K562 (cell line): ENCODE results near the gene WDR55. TPM values are rescaled to one million over a fixed set of nuclear protein-coding genes. Genes with fewer than 3 reads are reported as not detected.

Experiments
- ARID2 ChIP-seq: fragments of 450-650 bp; IDR thresholded peaks from 2 replicates; pipeline ENCODE4 v1.6.1; 2017; ENCODE audit warnings: antibody characterized with exemption, mild to moderate bottlenecking
- ELF4 ChIP-seq: fragments of 450-650 bp; formaldehyde crosslinking; IDR thresholded peaks from 2 replicates; pipeline ENCODE4 v1.4.0; 2022; ENCODE audit warnings: missing genetic modification characterization
- HNRNPLL ChIP-seq: fragments of 200-400 bp; formaldehyde crosslinking; IDR thresholded peaks from 2 replicates; pipeline ENCODE4 v1.6.1; 2017; ENCODE audit warnings: low read length, low read depth, mild to moderate bottlenecking; ENCODE audit not compliant: poor library complexity, severe bottlenecking
- JUNB ChIP-seq: fragments of 450-650 bp; formaldehyde crosslinking; conservative IDR thresholded peaks from 2 replicates; pipeline ENCODE4 v1.4.0; 2020; ENCODE audit warnings: mild to moderate bottlenecking
- NFXL1 ChIP-seq: fragments of 450-650 bp; formaldehyde crosslinking; IDR thresholded peaks from 2 replicates; pipeline ENCODE4 v1.4.0; 2021; ENCODE audit warnings: mild to moderate bottlenecking
- POLR3G ChIP-seq: IDR thresholded peaks from 2 replicates; pipeline ENCODE4 v1.6.1; 2011; ENCODE audit not compliant: insufficient read length, insufficient replicate concordance; ENCODE audit errors: extremely low read depth
- SNRNP70 ChIP-seq: fragments of 200-400 bp; formaldehyde crosslinking; optimal IDR thresholded peaks from 2 replicates; pipeline ENCODE3; 2017; ENCODE audit warnings: low read depth, low read length
- TAF7 ChIP-seq: fragments of 450-650 bp; IDR thresholded peaks from 2 replicates; pipeline ENCODE4 v1.6.1; 2016; ENCODE audit warnings: missing genetic modification characterization, missing compliant biosample characterization
- TBL1XR1 ChIP-seq, 2 experiments: IDR thresholded peaks; 2 replicates each; pipeline ENCODE4 v1.6.1; 2012; ENCODE audit warnings: improper control_type of control experiment in 2 of 2, low read length in 2 of 2, mild to moderate bottlenecking in 1 of 2
- polyA plus RNA-seq, 8 experiments: library from polyadenylated mRNA; depleted of rRNA in 4 of 8; stranded (reverse) in 5 of 8; unstranded in 3 of 8; fragments of >200 nt; fragmentation: Nextera tagmentation in 2 of 8; fragmentation: Illumina TruSeq in 1 of 8; extraction: Ambion mirVana in 2 of 8; extraction: Trizol in 1 of 8; gene quantifications; 2 replicates each; pipeline versions ENCODE4 v1.2.1 to v1.2.3, GENCODE V29; 2011 to 2014; ENCODE audit warnings: inconsistent platforms in 1 of 8, missing spikeins in 1 of 8
- total RNA-seq, 7 experiments: library from RNA; depleted of rRNA in 6 of 7; stranded (reverse); fragments of >200 nt in 6 of 7; fragmentation: Illumina TruSeq in 2 of 7; extraction: Trizol in 2 of 7; gene quantifications; 2 replicates each; pipeline versions ENCODE4 v1.2.1 to v1.2.3, GENCODE V29; 2011 to 2021; ENCODE audit warnings: low replicate concordance in 1 of 7
- TF ChIP-seq, protein P1 (sequence below), 2 experiments: fragments of 450-650 bp; IDR thresholded peaks; 2 replicates each; pipeline ENCODE4 v1.6.1; 2016; ENCODE audit warnings: mild to moderate bottlenecking in 2 of 2, borderline replicate concordance in 1 of 2, low read depth in 1 of 2, moderate library complexity in 1 of 2
- TF ChIP-seq, protein P2 (sequence below), 2 experiments: fragments of 450-650 bp in 1 of 2; sonication (generic) in 1 of 2; formaldehyde crosslinking in 1 of 2; IDR thresholded peaks in 1 of 2; conservative IDR thresholded peaks in 1 of 2; 2 replicates each; pipeline versions ENCODE4 v1.6.1 to v1.8.1; 2016 to 2023; ENCODE audit warnings: mild to moderate bottlenecking in 2 of 2, moderate library complexity in 2 of 2, inconsistent platforms in 1 of 2, missing genetic modification reagents in 1 of 2
- TF ChIP-seq, protein P3 (sequence below): IDR thresholded peaks from 2 replicates; pipeline ENCODE4 v1.6.1; 2016; ENCODE audit warnings: missing genetic modification characterization, missing compliant biosample characterization
- TF ChIP-seq, protein P4 (sequence below): fragments of 250-450 bp; sonication (Bioruptor Pico); IDR thresholded peaks from 2 replicates; pipeline ENCODE4 v1.8.0; 2022; ENCODE audit warnings: inconsistent platforms, mild to moderate bottlenecking, moderate library complexity, borderline replicate concordance

The WDR55 gene
- total and polyA plus RNA-seq, 9 of the 15 experiments (the other 6 are each of a cell fraction or from before 2014, with no cell fraction given) = 5.2 to 45.0 (median 29.3) TPM

DNA sequence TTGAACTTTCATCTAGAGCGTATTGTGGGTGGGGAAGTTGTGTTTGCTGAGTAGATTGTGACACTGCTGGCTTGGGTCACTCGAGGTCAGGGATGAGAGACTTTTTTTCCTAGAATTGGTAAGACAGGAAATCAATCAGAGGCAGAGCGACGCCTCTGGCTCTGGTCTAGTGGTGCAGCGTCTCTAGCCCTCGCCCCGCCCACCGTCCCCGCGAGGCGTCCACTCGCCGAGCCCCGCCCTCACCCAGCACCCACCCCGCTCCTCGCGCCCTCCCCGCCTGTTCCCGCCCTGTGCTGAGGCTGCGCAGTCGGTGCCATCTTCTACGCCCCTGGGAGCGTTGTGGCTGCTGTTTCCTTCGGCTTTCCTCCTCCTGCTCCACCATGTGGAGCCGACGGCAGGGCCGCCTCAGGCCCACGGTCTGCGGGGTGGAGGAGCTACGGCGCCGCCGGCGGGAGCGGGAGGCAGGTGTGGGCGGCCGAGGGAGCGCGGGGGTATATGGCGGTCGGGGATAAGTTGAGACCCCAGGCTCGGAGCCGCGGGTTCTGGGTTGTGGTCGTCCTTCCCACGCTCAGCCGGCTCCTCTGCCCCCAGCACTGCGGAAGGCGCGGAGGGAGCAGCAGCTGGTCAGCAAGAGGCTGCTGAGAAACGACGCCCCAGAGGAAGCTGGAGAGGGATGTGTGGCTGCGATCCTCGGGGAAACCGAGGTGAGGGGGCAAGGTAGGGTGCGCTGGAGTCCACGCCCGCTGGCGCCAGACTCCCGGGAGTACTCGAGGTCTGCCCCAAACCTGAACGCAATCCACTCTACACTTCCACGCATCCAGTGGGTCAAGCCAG is 25.3 kb upstream of the WDR55 start, which contains the start of gene TMCO6 (continued):
- TF ChIP-seq, protein P1, sequence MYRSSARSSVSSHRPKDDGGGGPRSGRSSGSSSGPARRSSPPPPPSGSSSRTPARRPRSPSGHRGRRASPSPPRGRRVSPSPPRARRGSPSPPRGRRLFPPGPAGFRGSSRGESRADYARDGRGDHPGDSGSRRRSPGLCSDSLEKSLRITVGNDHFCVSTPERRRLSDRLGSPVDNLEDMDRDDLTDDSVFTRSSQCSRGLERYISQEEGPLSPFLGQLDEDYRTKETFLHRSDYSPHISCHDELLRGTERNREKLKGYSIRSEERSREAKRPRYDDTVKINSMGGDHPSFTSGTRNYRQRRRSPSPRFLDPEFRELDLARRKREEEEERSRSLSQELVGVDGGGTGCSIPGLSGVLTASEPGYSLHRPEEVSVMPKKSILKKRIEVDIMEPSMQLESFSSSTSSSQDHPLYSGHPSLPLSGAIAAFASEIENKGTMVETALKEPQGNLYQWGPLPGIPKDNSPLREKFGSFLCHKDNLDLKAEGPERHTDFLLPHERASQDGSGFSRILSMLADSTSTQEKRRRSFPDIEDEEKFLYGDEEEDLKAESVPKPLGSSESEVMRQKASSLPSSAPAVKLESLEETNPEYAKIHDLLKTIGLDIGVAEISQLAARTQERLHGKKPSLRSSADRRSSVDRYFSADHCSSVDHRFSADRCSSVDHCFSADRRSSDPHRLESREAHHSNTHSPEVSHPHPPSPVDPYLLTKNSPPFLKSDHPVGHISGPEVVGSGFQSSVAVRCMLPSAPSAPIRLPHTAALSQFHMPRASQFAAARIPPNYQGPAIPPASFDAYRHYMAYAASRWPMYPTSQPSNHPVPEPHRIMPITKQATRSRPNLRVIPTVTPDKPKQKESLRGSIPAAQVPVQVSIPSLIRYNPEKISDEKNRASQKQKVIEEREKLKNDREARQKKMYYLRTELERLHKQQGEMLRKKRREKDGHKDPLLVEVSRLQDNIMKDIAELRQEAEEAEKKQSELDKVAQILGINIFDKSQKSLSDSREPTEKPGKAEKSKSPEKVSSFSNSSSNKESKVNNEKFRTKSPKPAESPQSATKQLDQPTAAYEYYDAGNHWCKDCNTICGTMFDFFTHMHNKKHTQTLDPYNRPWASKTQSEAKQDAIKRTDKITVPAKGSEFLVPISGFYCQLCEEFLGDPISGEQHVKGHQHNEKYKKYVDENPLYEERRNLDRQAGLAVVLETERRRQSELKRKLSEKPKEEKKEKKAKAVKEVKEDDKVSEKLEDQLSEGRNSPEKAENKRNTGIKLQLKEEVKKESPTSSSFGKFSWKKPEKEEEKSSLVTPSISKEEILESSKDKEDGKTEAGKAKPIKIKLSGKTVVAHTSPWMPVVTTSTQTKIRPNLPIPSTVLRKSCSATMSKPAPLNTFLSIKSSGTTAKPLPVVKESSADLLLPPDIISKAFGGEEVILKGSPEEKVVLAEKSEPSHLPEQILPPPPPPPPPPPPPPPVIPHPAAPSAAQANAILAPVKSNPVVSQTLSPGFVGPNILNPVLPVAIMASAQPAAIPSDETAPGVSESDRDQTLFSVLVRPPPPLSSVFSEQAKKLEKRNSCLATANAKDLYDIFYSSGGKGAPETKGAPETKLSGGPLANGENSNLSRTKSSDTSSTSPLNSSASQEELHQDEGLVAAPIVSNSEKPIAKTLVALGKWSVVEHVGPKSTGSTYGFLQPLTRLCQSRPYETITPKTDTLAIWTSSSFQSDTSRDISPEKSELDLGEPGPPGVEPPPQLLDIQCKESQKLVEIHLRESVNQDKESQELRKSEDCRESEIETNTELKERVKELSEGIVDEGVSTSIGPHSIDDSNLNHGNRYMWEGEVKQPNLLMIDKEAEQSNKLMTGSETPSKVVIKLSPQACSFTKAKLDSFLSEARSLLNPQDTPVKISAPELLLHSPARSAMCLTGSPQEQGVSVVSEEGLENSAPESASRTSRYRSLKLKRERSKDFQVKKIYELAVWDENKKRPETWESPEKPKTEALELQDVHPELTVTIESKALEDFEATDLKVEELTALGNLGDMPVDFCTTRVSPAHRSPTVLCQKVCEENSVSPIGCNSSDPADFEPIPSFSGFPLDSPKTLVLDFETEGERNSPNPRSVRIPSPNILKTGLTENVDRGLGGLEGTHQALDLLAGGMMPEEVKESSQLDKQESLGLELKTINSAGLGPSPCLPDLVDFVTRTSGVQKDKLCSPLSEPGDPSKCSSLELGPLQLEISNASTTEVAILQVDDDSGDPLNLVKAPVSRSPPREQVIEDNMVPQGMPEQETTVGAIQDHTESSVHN (IDR thresholded peaks at IDR 0.05; ENCODE audit: borderline replicate concordance in 1 of 2, low read depth in 1 of 2) = no peak
- TF ChIP-seq SNRNP70 (no peak), HNRNPLL (peak; percentile 67), ELF4 (CRISPR knock-in tag) (peak; percentile 16; the same call in 1 of the 2 replicates), JUNB (no peak), NFXL1 (CRISPR knock-in tag) (no peak), TAF7 (peak; percentile 25; the same call in 1 of the 2 replicates), TBL1XR1 (IDR thresholded peaks at IDR 0.05; ENCODE audit: low read length in 2 of 2) (peak; percentile 45 to 91; a peak in 3 of 4 replicates), ARID2 (no peak), POLR3G (no peak)
- TF ChIP-seq, protein P2, sequence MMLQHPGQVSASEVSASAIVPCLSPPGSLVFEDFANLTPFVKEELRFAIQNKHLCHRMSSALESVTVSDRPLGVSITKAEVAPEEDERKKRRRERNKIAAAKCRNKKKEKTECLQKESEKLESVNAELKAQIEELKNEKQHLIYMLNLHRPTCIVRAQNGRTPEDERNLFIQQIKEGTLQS (IDR thresholded peaks at IDR 0.05) = peak; percentile 36; the same call in 1 of the 2 replicates
- TF ChIP-seq, protein P2 (CRISPR knock-in tag; conservative IDR thresholded peaks at IDR 0.05) = no peak
- TF ChIP-seq, protein P3, sequence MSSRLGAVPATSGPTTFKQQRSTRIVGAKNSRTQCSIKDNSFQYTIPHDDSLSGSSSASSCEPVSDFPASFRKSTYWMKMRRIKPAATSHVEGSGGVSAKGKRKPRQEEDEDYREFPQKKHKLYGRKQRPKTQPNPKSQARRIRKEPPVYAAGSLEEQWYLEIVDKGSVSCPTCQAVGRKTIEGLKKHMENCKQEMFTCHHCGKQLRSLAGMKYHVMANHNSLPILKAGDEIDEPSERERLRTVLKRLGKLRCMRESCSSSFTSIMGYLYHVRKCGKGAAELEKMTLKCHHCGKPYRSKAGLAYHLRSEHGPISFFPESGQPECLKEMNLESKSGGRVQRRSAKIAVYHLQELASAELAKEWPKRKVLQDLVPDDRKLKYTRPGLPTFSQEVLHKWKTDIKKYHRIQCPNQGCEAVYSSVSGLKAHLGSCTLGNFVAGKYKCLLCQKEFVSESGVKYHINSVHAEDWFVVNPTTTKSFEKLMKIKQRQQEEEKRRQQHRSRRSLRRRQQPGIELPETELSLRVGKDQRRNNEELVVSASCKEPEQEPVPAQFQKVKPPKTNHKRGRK (tag) = no peak
- TF ChIP-seq, protein P4, sequence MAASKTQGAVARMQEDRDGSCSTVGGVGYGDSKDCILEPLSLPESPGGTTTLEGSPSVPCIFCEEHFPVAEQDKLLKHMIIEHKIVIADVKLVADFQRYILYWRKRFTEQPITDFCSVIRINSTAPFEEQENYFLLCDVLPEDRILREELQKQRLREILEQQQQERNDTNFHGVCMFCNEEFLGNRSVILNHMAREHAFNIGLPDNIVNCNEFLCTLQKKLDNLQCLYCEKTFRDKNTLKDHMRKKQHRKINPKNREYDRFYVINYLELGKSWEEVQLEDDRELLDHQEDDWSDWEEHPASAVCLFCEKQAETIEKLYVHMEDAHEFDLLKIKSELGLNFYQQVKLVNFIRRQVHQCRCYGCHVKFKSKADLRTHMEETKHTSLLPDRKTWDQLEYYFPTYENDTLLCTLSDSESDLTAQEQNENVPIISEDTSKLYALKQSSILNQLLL (CRISPR knock-in tag) = no peak
